HG02852 (cell line): ENCODE results near the gene LDHA.
"Not testable (repeated sequence)": the region's sequence is repeated elsewhere in the genome, so short reads cannot be mapped to it uniquely, and the experiment has no call there.

Source experiments
- ATAC-seq: cut with Tn5 transposase; IDR thresholded peaks from one replicate; pipeline ENCODE4 v1.9.1; 2021; ENCODE audit warnings: mild to moderate bottlenecking, moderate library complexity; ENCODE audit not compliant: unreplicated experiment

Gene LDHA

GRCh38 chr11:18393581-18394274 is 635 bp upstream of the LDHA start:
- no peak for ATAC-seq

- ATAC-seq, result no peak
These were observed 768 bp downstream of the LDHA start for GRCh38 chr11:18394928-18395734.

DNA sequence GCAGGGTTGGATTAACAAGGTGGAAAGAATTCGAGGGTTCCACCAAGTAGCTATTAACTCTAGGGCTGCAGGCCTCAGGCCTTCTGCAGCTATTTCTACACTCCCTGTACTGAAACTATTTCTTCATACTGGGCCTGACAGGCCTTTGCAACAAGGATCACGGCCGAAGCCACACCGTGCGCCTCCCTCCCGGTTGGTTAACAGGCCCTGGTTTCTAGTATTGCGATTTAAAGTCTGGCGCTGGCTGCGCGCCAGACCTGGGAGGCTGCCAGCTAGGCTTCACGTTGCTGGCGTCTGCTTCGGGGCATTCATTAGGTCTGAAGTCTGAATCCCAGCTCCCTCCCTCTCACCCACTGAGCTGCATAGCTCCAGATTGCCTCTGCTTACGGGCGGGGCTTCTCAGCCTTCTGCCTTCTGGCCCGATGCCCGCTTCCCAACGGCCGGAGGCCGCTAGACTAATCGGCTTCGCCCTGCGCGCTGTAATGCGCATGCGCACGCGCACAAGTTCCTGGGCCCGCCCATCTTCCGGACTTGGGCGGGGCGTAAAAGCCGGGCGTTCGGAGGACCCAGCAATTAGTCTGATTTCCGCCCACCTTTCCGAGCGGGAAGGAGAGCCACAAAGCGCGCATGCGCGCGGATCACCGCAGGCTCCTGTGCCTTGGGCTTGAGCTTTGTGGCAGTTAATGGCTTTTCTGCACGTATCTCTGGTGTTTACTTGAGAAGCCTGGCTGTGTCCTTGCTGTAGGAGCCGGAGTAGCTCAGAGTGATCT is 1.6 kb downstream of the LDHA start:
- peak; percentile 57 for ATAC-seq

GRCh38 chr11:18397921-18398320 is 3.6 kb downstream of the LDHA start:
- ATAC-seq, result no peak

GRCh38 chr11:18401077-18401476 is 6.7 kb downstream of the LDHA start:
- not testable (repeated sequence) for ATAC-seq

DNA sequence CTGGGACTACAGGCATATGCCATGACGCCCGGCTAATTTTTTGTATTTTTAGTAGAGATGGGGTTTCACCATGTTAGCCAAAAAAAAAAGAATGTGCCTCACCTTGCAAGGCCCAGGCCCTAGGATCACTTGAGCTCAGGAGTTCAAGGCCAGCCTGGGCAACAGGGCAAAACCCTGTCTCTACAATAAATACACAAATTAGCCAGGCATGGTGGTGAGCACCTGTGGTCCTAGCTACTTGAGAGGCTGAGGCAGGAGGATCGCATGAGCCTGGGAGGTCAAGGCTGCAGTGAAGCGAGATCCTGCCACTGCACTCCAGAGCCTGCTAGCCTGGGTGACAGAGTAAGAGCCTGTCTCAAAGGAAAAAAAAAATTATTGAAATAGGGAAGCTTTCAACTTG is 9.7 kb downstream of the LDHA start:
- ATAC-seq, result no peak

- ATAC-seq, result not testable (repeated sequence)
These were observed 13.0 kb downstream of the LDHA start for GRCh38 chr11:18407400-18407799.

DNA sequence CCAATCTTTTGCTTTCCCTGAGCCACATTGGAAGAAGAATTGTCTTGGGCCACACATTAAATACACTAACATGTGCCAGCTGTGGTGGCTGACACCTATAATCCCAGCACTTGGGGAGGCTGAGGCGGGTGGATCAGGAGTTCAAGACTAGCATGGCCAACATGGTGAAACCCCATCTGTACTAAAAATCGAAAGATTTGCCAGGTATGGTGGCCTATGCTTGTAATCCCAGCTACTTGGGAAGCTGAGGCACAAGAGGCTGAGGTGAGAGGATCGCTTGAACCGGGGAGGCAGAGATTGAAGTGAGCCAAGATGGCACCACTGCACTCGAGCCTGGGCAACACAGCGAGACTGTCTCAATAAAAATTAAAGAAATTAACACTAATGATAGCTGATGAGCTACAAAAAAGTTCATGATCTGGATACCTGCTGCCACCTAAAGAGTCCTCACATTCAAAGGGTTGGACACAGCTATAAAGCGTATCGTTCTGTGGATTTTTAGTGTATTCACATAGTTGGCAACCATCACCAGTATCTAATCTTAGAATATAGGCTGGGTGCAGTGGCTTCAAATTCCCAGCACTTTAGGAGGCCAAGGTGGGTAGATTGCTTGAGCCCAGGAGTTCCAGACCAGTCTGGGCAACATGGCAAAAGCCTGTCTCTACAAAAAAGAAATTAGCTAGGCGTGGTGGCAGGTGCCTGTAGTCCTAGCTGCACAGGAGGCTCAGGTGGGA is 14.4 kb downstream of the LDHA start:
- ATAC-seq, result no peak

DNA sequence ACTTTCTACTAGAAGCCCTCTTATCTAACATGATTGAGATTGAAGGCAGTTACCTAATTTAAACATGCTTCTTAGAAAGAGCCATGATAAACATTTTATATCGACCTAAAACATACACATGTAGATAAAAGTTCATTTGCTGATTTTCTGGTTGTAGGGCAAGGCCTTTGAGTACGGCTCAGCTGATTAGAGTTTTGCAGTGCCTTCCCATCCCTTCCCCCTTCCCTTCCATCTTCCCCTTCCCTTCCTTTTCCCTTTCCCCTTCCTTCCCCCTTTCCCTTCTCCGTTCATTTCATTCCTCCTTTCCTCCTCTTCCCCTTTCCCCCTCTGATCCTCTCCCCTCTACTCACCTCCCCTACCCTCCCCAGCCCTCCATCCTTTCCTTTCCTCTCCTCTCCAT is 22.1 kb downstream of the LDHA start:
- no peak for ATAC-seq

DNA sequence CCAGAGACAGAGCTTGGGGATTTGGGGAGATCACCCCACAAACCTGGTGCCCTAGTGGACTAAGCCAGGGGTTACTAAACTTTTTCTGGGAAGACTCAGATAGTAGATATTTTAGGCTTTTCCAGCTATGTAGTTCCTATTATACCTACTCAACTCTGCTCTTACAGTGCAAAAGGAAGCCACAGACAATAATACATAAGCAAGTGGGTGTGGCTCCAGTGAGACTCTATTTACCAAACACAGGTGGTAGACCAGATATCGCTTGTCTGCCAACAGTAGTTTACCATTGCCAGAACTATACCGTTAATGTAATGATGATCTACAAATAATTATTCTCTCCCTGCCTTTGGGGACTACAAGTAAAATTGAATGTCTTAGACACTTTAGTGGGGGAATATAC is 24.7 kb downstream of the LDHA start:
- ATAC-seq, result no peak

- ATAC-seq, result no peak
These were observed 25.7 kb downstream of the LDHA start for GRCh38 chr11:18420067-18420466.

DNA sequence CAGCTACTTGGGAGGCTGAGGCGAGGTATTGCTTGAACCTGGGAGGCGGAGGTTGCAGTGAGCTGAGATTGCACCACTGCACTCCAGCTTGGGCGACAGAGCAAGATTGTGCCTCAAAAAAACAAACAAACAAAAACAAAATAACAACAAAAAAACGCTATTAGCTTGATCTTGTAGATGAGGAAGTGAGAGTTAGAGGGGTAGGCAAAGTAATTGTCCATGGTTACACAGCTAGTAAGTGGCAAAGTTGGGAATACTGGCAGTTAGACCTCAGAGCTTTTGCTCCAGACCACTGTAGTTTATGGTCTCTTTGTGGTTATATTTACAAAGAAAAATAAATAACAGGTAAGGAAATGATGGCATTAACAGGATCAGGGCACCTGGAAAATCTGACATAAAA is 32.9 kb downstream of the LDHA start:
- no peak for ATAC-seq

DNA sequence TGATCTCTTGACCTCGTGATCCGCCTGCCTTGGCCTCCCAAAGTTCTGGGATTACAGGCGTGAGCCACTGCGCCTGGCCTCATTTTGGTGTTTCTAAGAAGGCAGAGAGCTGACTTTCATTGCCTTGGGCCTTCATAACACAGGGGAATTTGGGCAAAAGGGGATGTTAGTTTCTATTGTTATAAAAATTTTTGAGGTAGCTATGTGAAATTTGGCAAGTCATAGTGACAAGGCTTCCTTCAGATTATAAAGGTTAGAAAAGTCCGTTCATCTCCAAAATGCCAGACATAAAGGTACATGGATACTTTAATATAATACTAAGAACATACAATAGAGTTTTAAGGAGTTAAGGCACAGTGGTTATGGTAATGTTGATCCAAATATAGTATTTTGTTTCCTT is 35.0 kb downstream of the LDHA start:
- no peak for ATAC-seq

- no peak for ATAC-seq
These were observed 44.3 kb downstream of the LDHA start for GRCh38 chr11:18438691-18439090.

- ATAC-seq, result no peak
These were observed 54.9 kb downstream of the LDHA start for GRCh38 chr11:18449251-18449650.

DNA sequence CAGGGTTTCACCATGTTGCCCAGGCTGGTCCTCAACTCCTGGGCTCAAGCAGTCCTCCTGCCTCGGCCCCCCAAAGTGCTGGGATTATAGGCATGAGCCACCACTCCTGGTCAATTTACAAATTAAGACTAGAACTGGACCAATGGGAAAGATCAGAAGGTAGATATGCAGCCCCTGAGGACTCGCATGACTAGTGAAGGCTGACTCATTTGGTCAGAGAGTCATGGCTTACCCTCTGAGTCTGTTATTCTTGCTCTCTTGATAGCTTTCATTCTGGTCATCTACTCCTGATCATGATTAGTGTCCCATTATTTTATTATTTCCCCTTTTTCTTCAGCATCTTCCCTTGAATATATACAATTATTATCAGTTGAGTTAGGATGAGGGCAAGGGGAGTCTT is 58.6 kb downstream of the LDHA start:
- ATAC-seq, result no peak

- no peak for ATAC-seq
These were observed 61.5 kb downstream of the LDHA start, which contains the start of gene LDHAL6A for GRCh38 chr11:18455686-18456372. Gene LDHAL6A, plus strand, starts transcription at chr11:18455856. Its CDS starts 825 bp downstream, at chr11:18456681.

GRCh38 chr11:18457450-18457849 is 63.1 kb downstream of the LDHA start:
- no peak for ATAC-seq
